Mammary epithelial cell (primary cell): ENCODE results near the gene SLC7A6OS.

Experiments used
- EZH2 ChIP-seq: IDR thresholded peaks from 2 replicates; pipeline ENCODE4 v1.6.1; 2012; ENCODE audit warnings: low read length, inconsistent platforms, borderline replicate concordance
- TF ChIP-seq, protein P1 (sequence below), 2 donors: IDR thresholded peaks in 1 of 2; conservative IDR thresholded peaks in 1 of 2; 2 replicates each; pipeline ENCODE4 v1.5.1; 2011 to 2012; ENCODE audit warnings: inconsistent platforms in 2 of 2, low read length in 2 of 2, mild to moderate bottlenecking in 2 of 2, control low read depth in 1 of 2, low read depth in 1 of 2; ENCODE audit not compliant: insufficient read depth in 1 of 2; ENCODE audit errors: extremely low read depth in 1 of 2

DNA sequence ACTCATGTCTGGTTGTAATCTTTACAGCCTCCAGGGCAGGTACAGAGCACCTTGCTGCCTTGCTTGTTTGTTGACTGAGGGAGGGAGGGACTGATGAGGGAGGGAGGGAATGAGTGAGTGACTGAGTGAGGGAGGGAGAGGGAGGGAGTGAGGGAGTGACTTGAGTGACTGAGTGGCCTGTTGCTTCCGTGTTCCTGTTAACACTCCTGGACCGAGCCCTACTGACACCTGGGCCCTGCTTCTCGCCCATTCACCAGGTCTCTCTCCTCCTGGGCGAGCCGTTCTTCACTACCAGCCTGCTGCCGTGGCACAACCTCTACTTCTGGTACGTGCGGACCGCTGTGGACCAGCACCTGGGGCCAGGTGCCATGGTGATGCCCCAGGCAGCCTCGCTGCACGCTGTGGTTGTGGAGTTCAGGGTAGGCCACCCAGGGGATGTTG is 41.3 kb upstream of the SLC7A6OS start:
- TF ChIP-seq, protein P1, sequence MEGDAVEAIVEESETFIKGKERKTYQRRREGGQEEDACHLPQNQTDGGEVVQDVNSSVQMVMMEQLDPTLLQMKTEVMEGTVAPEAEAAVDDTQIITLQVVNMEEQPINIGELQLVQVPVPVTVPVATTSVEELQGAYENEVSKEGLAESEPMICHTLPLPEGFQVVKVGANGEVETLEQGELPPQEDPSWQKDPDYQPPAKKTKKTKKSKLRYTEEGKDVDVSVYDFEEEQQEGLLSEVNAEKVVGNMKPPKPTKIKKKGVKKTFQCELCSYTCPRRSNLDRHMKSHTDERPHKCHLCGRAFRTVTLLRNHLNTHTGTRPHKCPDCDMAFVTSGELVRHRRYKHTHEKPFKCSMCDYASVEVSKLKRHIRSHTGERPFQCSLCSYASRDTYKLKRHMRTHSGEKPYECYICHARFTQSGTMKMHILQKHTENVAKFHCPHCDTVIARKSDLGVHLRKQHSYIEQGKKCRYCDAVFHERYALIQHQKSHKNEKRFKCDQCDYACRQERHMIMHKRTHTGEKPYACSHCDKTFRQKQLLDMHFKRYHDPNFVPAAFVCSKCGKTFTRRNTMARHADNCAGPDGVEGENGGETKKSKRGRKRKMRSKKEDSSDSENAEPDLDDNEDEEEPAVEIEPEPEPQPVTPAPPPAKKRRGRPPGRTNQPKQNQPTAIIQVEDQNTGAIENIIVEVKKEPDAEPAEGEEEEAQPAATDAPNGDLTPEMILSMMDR (conservative IDR thresholded peaks at IDR 0.05 in 1 of 2, IDR thresholded peaks at IDR 0.05 in 1 of 2; ENCODE audit: extremely low read depth in 1 of 2, insufficient read depth in 1 of 2, low read depth in 1 of 2, low read length in 2 of 2): no peak
- TF ChIP-seq EZH2: no peak
